Sigmoid colon (tissue), 7 donors: Measurements from ENCODE around the gene RGS14. TPM values are rescaled to one million over a fixed set of nuclear protein-coding genes. Genes with fewer than 3 reads are reported as not detected.

Experiments
- DNase-seq: peaks from one replicate; pipeline ENCODE4 v3.0.0-alpha.2; 2019
- H3K27ac ChIP-seq, 4 donors: fragments of 200-600 bp; sonication (generic); one replicate each; pipeline ENCODE4 v1.5.1; 2016 to 2019; ENCODE audit warnings: mild to moderate bottlenecking in 1 of 4
- H3K27me3 ChIP-seq, 3 donors: fragments of 200-600 bp; sonication (generic); one replicate each; pipeline ENCODE4 v1.5.1; 2019; ENCODE audit warnings: mild to moderate bottlenecking in 1 of 3
- H3K36me3 ChIP-seq, 4 donors: fragments of 200-600 bp; sonication (generic); one replicate each; pipeline ENCODE4 v1.5.1; 2016 to 2019
- H3K4me1 ChIP-seq, 4 donors: fragments of 200-600 bp; sonication (generic); one replicate each; pipeline ENCODE4 v1.5.1; 2017 to 2019
- H3K4me3 ChIP-seq, 4 donors: fragments of 200-600 bp; sonication (generic); one replicate each; pipeline ENCODE4 v1.5.1; 2017 to 2019; ENCODE audit warnings: mild to moderate bottlenecking in 2 of 4, moderate library complexity in 1 of 4
- H3K9me3 ChIP-seq, 4 donors: fragments of 200-600 bp in 3 of 4; sonication (generic) in 3 of 4; one replicate each; pipeline versions ENCODE4 v1.5.1 to v1.6.1; 2013 to 2019
- EP300 ChIP-seq, 4 donors: sonication (generic); formaldehyde crosslinking; IDR thresholded peaks; one replicate each; pipeline ENCODE4 v1.6.1; 2017; ENCODE audit warnings: antibody characterized with exemption in 4 of 4
- POLR2A ChIP-seq, 2 donors: fragments of 450-650 bp; IDR thresholded peaks; one replicate each; pipeline ENCODE4 v1.6.1; 2016; ENCODE audit warnings: antibody characterized with exemption in 2 of 2, mild to moderate bottlenecking in 2 of 2, moderate library complexity in 2 of 2
- POLR2AphosphoS5 ChIP-seq, 4 donors: sonication (generic); formaldehyde crosslinking; IDR thresholded peaks; one replicate each; pipeline ENCODE4 v1.6.1; 2017; ENCODE audit warnings: antibody characterized with exemption in 4 of 4
- WGBS, 2 donors: extraction: QIAGEN DNeasy Blood & Tissue Kit; methylation state at CpG; one replicate each; pipeline ENCODE4 v1.1.7; 2013; 5-methylcytosine and 5-hydroxymethylcytosine counted together
- intact Hi-C: fragments of 100-400 bp; cut with DNase I; formaldehyde crosslinking; loops from one replicate; pipeline ENCODE4 v1.15.1; 2023
- polyA plus RNA-seq, 3 donors: library from polyadenylated mRNA; stranded (reverse); fragments of 200-250 nt; gene quantifications; one replicate each; pipeline ENCODE4 v1.2.3, GENCODE V29; 2013
- total RNA-seq, 4 donors: library from RNA; depleted of rRNA; stranded (reverse); fragments of >200 nt; gene quantifications; one replicate each; pipeline ENCODE4 v1.1.0, GENCODE V29; 2016
- TF ChIP-seq, protein P1 (sequence below), 4 experiments: fragments of 450-650 bp in 3 of 4; fragments of 200-600 bp in 1 of 4; IDR thresholded peaks; one replicate each; pipeline ENCODE4 v1.5.1; 2016 to 2019; ENCODE audit warnings: antibody characterized with exemption in 4 of 4, mild to moderate bottlenecking in 3 of 4, moderate library complexity in 2 of 4
- donor health status: healthy with polysubstance abuse.
- donor health status: Bipolar disorder and iron deficiency.
- donor health status: healthy.

Gene RGS14
- total and polyA plus RNA-seq, 7 donors, result 9.6 to 26.6 (median 16.2) TPM

DNA sequence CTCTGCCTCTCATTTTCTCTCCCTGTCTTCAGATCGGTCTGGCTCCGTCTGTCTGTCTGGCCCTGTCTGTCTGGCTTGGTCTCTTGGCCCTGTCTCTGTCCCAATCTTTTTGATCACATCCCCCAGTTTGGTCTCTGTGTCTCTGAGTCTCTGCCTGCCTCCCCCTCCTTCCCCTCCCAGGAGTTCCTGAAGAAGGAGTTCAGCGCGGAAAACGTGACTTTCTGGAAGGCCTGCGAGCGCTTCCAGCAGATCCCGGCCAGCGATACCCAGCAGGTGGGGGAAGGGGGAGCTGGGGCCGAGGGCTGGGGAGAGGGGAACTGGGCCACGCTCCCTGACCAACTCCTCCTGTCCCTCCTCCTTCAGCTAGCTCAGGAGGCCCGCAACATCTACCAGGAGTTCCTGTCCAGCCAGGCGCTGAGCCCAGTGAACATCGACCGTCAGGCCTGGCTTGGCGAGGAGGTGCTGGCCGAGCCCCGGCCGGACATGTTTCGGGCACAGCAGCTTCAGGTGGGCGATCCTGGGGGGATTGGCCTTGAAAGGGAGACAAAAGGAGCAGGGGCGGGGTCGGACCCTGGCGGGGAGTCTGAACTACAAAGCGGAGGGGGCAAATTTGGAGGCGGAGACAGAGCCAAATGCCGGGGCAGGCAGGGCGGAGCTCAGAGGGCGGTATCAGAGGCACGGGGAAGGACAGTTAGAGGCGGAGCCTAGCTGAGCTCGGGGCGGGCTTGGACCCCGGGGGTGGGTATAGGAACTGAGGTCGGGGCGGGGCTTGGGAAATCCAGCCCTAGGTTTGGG, 9.0 kb downstream of the RGS14 start:
- intact Hi-C loops, result loop anchor here (2.0 to 5.0 kb wide), 2 partner anchors 16 to 54 kb away; partner anchors contain the start of genes LMAN2 and MXD3
- H3K9me3 ChIP-seq, result no peaks in the 10 kb centered on the region
- peak overlapping the region; percentile 87 to 93 (median 90) for H3K27ac ChIP-seq
- H3K4me1 ChIP-seq, result peaks cover 0 to 62% (median 46%) of the 10 kb centered on the region in 4 donors
- peak; percentile 97 for DNase-seq
- TF ChIP-seq EP300 (IDR thresholded peaks at IDR 0.05), result peak in 1 of 4 donors; percentile 55
- TF ChIP-seq, protein P1, sequence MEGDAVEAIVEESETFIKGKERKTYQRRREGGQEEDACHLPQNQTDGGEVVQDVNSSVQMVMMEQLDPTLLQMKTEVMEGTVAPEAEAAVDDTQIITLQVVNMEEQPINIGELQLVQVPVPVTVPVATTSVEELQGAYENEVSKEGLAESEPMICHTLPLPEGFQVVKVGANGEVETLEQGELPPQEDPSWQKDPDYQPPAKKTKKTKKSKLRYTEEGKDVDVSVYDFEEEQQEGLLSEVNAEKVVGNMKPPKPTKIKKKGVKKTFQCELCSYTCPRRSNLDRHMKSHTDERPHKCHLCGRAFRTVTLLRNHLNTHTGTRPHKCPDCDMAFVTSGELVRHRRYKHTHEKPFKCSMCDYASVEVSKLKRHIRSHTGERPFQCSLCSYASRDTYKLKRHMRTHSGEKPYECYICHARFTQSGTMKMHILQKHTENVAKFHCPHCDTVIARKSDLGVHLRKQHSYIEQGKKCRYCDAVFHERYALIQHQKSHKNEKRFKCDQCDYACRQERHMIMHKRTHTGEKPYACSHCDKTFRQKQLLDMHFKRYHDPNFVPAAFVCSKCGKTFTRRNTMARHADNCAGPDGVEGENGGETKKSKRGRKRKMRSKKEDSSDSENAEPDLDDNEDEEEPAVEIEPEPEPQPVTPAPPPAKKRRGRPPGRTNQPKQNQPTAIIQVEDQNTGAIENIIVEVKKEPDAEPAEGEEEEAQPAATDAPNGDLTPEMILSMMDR (IDR thresholded peaks at IDR 0.05), result no peak
- peak; percentile 35 to 51 (median 42) for TF ChIP-seq POLR2AphosphoS5 (IDR thresholded peaks at IDR 0.05)
- H3K4me3 ChIP-seq, result peak overlapping the region; percentile 35 to 51 (median 49)
- 34 to 59% methylated on average over 36 of the region's 36 CpGs for WGBS, 2 donors
- H3K36me3 ChIP-seq, result no peaks in the 10 kb centered on the region
- no peaks in the 10 kb centered on the region for H3K27me3 ChIP-seq

DNA sequence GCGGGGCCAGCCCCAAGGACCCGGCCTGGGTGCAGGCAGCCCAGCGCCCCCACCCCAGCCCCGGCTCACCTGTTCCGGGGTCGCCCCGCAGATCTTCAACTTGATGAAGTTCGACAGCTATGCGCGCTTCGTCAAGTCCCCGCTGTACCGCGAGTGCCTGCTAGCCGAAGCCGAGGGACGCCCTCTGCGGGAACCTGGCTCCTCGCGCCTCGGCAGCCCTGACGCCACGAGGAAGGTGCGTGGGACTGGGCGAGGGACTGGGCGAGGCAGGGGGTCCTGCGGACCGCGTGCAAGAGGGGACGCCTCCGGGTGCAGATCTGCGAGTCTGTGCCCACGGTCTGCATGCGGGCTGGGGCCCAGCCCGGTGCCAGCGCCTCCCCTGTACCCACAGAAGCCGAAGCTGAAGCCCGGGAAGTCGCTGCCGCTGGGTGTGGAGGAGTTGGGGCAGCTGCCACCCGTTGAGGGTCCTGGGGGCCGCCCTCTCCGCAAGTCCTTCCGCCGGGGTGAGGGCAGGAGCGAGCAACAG, 9.7 kb downstream of the RGS14 start:
- H3K4me1 ChIP-seq, result peaks cover 0 to 62% (median 46%) of the 10 kb centered on the region in 4 donors
- peak overlapping the region; percentile 87 to 93 (median 90) for H3K27ac ChIP-seq
- no peaks in the 10 kb centered on the region for H3K9me3 ChIP-seq
- no peaks in the 10 kb centered on the region for H3K36me3 ChIP-seq
- H3K27me3 ChIP-seq, result no peaks in the 10 kb centered on the region
- TF ChIP-seq, protein P1 (IDR thresholded peaks at IDR 0.05), result no peak
- TF ChIP-seq EP300 (IDR thresholded peaks at IDR 0.05), result no peak
- TF ChIP-seq POLR2AphosphoS5 (IDR thresholded peaks at IDR 0.05), result no peak
- TF ChIP-seq POLR2A (IDR thresholded peaks at IDR 0.05), result no peak
- 27 to 62% methylated on average over 46 of the region's 46 CpGs for WGBS, 2 donors
- intact Hi-C loops, result loop anchor here (2.0 to 5.0 kb wide), 2 partner anchors 17 to 55 kb away; partner anchors contain the start of genes LMAN2 and MXD3
- peak overlapping the region; percentile 35 to 51 (median 49) for H3K4me3 ChIP-seq
- no peak for DNase-seq

DNA sequence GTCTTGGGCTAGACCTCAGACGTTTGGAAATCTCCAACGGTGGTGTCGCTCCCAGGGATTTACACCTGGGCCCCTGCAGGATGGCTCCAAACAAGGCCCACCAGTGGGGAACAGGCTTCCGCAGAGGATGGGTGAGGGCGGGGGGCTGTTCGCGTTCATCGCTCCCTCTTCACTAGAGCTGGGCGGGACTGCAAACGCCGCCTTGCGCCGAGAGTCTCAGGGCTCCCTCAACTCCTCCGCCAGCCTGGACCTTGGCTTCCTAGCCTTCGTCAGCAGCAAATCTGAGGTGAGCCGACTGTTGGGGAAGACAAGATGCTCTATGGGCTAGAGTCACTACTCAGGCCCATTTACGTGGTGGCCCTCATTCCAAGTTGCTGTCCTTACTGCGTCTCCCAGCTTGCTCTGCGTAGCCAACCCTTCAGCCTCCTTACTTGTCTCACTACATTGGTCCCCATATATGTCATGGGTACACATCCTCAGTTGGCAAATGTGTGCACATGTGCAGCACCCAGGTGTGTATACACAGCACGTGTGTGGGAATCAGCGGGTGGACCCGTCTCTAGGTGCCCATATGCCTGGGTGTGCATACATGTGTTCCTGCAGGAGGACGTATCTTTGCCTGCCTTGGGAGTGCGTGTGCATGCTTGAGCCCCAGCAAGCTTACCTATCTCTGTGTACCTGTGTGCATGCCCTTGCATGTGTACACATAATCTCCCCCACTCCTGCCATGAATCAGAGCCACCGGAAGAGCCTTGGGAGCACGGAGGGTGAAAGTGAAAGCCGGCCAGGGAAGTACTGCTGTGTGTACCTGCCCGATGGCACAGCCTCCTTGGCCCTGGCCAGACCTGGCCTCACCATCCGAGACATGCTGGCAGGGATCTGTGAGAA, 10.5 kb downstream of the RGS14 start:
- H3K27ac ChIP-seq, result no peak overlapping the region
- no peaks in the 10 kb centered on the region for H3K9me3 ChIP-seq
- no peaks in the 10 kb centered on the region for H3K36me3 ChIP-seq
- peaks cover 0 to 54% (median 39%) of the 10 kb centered on the region in 4 donors for H3K4me1 ChIP-seq
- intact Hi-C loops, result loop anchor here (2.0 to 5.0 kb wide), 2 partner anchors 17 to 56 kb away; partner anchors contain the start of genes LMAN2 and MXD3
- DNase-seq, result no peak
- no peaks in the 10 kb centered on the region for H3K27me3 ChIP-seq
- TF ChIP-seq EP300 (IDR thresholded peaks at IDR 0.05), result no peak
- 84 to 87% methylated on average over 29 of the region's 29 CpGs for WGBS, 2 donors
- H3K4me3 ChIP-seq, result peak overlapping the region in 2 of 4 donors; percentile 48 to 51

DNA sequence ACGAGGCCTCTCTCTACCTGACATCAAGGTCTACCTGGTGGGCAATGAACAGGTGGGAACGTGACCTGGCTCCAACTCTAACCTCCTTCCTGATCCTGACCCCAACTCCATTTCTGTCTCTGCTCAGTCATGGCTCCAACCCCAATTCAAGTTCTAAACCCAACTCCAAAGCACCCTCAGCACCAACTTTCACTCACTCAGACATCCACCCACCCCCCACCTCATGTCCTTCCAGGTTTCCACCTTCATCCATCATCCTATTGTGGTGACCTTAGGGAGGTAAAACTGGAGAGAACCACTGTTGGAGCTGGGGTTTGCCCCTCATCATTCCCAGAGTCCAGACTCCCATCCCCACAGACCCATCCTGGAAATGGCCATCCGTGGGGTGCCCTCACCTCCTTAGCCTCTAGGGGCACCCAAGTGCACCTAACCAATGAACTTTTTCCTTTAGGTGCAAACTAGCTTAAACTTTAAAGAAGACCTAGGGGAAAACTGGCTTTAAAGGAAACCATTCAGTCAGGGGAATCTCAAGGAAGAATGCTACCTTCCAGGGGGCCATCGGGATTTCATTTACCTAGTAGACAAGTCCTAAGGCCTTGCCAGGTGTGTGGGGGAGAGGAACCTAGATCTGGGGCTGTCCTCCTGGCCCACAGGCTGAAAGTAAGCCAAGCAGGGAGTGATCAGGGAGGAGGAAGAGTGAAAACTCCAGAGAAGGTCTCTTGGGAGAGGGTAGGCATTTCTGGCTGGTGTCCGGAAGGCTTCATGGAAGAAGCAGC, 11.3 kb downstream of the RGS14 start:
- no peak for DNase-seq
- 65 to 74% methylated on average over 5 of the region's 5 CpGs for WGBS, 2 donors
- Histone ChIP-seq H3K9me3 (no peaks in the 10 kb centered on the region), H3K27ac (no peak overlapping the region), H3K4me1 (peaks cover 0 to 46% (median 32%) of the 10 kb centered on the region in 4 donors), H3K27me3 (no peaks in the 10 kb centered on the region), H3K36me3 (no peaks in the 10 kb centered on the region), H3K4me3 (no peak overlapping the region)
- intact Hi-C loops, result loop anchor here (5.0 kb wide), 1 partner anchor 57 kb away; the partner anchor contains the start of gene MXD3
- TF ChIP-seq POLR2AphosphoS5 (IDR thresholded peaks at IDR 0.05), result no peak
- TF ChIP-seq POLR2A (IDR thresholded peaks at IDR 0.05), result no peak
- TF ChIP-seq, protein P1 (IDR thresholded peaks at IDR 0.05), result peak in 3 of 4 experiments; percentile 21 to 52 (median 46)
- no peak for TF ChIP-seq EP300 (IDR thresholded peaks at IDR 0.05)
